HG02642 (cell line): ENCODE results near the gene SIK3.
A peak's percentile ranks its signal among the peaks of the same experiment; 100 is the strongest.

Experiments used
- ATAC-seq: cut with Tn5 transposase; IDR thresholded peaks from one replicate; pipeline ENCODE4 v1.9.1; 2021; ENCODE audit warnings: mild to moderate bottlenecking; ENCODE audit not compliant: unreplicated experiment, poor library complexity

Gene SIK3

DNA sequence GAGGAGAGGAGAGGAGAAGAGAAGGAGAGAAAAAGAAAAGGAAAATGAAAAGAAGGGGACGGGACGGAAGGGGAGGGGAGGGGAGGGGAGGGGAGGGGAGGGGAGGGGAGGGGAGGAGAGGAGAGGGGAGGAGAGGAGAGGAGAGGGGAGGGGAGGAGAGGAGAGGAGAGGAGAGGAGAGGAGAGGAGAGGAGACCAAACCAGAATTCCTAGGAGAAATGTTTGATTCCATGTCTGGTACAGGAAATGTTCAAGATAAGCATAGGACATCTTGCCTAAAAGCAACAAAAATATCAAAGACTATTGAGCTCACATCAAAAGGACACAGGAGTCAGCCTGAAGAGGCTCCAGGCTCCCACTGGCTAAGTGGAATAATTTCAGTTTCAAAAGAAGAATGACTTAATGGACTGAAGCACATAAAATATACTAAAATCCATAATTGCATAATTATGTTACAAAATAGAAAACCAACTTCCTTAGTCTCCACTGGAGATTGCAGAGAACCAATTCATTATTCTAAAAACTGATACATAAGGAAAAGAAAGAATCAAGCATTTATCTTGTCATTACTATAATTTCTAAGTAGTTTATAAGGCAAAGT, 159.7 kb downstream of the SIK3 start:
- no peak for ATAC-seq

DNA sequence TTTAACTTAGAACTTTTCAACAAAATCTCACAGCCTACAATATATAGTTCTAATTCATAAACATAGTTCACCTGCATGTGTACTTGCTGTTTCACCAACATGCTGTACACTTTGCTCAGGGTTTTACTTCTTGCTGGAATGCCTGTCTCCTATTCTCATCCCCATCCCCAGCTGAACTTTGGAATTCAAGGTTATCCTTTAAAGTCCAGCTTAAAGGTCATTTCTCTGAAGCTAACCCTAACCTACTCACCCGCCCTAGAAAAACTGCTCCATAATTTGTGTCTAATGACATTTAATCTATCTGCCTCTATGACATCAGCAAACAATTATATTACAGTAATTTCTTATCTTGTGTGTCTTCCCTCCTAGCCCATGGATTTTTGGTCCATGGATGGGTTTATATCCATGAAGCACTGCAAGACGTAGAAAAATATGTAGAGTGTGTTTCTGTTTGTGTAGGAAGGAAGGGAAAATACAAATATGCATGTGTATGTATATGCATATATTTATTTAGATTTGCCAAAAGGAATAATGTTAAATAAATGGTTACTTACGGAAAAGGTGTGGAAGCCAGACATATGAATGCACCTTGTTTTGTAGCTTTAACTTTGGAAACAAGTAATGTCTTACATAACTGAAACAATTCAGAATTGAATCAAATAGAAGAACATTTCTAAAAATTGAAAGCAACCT, 161.3 kb downstream of the SIK3 start:
- ATAC-seq = no peak

DNA sequence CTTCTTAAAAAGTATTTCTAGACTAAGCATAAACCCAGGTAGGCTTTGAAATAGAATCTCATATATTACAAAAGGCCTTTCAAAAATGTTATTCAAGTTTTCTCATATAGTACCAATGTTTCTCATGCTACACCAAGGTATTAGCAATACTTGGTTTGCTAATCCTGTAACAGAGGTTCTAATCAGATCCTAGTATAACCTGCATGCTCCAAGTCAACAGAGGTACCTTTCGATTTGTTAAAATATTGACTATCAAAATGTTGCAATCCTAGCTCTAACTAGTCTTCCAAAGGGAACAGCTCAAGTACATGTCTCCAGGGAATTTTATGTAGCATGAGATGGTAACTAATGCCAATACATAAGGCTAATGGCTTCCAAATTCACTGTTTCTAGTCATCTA, 162.7 kb downstream of the SIK3 start:
- no peak for ATAC-seq

DNA sequence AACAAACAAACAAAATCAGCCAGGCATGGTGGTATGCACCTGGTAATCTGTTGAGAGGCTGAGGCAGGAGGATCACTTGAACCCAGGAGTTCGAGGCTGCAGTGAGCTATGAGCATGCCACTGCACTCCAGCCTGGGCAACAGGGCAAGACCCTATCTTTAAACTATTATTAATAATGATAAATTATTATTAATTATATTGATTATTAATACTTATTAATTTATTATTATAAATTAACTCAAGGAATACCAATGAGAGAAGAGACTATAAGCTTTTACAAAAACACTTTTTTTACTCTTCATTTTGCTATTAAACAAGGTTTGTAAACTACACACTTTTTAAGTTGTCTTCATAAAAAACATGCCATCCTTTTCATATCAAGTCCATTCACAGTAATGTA, 163.1 kb downstream of the SIK3 start:
- no peak for ATAC-seq

DNA sequence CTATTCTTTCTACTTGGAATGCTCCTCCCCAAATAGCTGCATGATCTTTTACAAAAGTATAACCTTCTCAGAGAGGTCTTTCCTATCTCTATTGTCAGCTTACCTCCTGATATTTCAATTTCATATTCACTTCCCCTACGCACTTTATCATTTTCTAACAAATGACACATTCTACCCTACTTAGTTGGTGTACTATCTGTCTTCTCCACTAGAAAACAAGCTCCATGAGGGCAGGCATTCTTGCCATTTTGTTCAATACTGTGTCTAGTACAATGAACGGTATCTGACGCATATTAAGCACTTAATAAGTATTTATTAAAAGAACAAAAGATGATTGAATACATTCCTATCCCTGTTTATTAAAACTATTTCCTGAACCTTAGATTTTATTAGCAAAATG, 164.3 kb downstream of the SIK3 start:
- ATAC-seq = no peak

DNA sequence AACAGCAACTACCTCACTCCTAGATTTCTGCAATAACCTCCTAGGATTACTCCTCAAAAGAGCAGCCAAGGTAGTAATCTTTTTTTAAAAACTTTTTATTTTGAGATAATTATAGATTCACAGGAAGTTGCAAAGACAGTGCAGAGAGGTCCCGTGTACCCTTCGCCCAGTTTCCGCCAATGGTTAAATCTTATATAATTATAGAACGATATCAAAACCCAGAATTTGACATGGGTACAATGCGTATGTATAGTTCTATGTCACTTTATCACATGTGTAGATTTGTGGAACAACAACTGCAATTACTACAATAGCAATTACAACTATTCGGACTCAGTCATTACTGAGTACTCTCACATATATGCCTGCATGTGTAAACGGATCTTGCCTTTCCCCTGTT, 166.0 kb downstream of the SIK3 start:
- ATAC-seq = no peak

DNA sequence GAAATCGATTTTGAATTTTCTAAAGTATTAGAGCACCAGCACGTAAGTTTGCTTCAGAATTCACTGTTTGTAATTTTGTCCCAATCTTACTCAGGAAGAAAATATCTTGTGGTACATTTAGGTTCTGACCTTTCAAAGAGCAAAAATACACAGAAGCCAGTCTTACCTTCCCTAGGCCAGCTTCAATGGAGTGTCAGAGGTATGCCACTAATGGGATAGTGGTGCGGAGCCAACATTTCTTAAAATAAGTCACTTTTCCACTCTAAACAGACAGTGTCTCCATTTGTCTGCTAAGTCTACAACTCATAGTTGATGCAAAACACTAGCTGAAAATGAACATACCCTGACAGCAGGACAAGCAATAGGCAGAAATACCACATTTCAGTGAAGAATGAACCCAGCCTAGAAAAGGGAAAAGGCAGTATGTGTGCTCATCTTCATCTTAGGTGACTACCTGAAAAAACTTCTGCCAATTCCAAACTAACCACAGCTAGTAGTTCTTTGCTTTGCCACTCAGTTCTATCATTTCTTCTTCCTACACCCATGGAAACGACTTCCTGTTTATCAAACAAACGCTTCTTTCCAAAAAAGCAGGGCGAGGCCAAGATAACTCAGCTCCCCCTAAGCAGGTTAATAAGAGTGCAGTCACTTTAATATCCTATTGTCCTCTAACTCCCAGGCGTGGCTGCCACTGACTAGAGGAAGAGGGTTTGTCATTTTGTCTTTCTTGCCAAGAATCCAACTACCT, 166.8 kb downstream of the SIK3 start:
- no peak for ATAC-seq

DNA sequence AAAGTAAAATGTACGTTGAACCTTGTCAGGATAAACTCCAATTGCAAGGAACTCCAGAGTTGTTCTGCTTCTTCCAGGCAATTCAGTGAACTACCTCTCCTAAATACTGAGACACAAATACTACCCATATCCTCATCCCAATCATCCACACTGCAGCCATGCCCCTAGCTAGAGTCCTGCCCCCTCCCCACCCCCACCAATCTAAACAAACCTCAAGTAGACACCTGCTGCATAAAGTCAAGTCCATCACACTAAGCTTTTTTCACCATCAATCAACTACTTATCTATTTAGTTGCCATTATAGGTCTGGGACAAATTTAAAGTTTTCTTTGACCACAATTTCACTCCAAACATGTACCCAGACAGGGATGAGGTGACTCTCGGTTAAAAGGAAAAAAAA, 167.6 kb downstream of the SIK3 start:
- ATAC-seq = no peak

DNA sequence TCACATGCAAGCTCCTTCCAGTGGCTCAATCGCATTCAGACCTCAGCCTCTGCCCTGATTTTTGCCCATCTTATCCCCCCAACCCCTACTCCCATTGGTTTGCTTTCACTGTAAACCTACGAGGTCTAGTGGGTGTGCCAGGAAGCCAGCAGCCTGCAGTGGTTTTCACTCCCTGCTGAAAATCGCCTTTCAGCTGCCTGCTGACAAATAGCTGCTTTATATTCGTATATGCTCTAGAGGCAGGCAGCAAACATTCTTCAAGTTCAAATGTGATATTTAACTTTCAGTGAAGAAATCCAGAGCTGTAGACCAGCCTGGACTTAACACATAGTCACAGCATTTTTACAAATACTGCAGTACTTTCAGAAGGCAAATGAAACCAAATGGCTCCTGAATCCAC, 168.1 kb downstream of the SIK3 start:
- no peak for ATAC-seq

DNA sequence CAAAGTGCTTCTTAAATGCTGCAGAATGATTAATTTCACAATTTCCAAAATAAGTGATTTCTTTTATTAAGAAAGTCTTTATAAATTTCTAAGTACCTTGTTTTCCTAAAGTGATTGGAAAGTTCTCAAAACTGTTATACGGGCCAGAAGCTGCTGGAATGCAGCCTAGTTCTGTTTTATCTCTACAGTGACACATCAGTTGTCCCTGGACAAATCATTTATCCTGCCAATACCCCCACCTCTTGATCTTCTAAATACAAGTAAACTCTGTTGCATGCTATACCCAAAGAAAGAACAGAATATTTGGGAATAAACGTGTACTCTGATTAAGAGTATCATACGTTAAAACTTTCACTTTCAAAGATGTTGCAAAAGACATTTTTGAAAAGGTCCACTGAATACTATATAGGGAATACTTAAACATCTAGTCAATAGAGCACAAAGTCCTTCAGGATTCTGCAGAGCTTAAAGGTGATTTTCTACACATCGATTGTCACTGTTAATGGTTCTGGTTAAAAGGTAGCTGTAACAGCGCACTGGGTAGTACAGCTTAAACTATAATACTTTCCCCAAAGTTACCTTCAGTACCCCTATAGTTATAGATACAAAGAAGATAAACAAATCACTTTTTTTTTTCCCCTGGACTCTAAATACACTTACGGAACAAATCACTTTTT, 168.7 kb downstream of the SIK3 start:
- ATAC-seq = no peak

DNA sequence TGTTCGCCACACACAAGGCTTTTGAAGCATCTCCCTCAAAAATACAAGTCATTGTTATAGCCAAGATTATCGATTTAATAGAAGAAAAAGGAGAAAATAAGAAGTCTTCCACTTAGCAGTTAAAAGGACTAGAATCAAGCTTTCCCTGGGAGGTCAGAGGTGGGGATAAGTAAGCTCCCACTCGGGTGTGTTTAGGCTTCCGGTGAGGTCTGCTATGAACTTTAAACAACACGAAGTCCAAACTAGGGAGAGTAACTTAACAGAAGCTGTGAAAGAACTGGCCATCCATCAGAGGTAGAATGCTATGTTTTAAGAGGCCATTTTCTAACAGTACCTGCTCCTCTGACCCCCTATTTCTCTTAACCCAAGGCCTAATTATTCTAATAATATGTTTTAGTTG, 169.4 kb downstream of the SIK3 start:
- no peak for ATAC-seq

DNA sequence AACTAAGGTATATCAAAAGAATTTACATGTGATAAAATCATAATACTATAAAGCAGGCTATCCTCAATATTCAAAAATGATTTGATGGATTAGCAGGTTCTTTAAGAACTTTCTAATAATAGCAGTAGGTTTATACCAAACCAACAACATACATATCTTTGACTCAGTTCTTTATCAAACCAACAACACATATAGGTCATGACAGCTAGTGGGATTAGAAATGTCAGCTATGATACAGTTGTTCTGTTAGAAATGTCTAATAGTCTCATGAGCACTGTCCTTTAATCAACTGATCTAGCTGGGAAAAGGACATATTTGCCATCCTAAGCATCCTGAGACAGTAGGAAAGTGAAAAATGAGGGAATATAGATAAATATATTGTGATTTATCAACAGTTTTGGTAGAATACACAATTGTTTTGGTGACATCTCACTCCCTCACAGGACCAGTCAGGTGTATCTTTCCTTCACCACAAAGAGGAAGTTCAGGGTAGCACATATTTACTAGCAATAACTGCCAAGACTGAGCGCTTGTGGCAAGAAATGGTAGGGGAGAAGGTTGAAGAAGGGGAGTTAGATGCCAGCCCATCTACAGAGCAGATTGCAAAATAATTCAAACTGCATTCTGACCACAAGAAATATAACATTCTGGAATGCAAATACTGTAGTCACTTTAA, 170.0 kb downstream of the SIK3 start:
- ATAC-seq = peak; percentile 67

DNA sequence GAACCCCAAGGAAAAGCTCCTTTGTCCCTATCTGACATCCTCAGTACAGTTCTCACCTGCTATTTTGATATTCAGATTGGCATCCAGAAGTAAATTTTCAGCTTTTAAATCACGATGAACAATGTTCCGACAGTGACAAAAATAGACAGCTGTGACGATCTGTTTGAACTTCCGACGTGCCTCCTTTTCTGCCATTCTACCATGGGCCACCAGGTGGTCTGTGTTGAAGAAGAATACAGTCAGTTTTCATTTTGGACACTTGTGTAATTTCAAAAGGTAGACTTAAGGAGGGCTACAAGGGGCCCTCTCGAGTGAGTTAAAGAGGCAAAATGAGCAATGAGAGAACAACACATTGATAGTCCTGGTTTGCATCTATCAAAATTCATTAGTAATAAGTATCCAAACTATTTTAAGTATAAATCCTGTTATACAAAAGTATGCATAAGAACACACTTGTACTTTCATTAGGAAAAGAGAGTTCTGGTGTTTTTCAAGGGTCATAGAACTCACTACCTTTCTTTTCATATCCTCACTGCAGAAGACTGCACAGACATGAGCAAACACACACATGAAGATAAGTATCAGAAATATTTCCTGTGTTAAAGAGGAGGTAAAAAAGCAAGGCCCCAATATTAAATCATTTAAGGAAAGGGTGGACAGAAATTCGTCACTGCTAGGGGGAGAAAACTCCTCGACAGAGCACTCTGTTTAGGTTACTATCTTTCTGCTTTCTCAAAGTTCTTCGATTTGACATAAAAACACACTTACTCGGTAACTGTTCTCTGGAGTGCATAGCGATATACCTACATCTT, 170.9 kb downstream of the SIK3 start:
- ATAC-seq = no peak

DNA sequence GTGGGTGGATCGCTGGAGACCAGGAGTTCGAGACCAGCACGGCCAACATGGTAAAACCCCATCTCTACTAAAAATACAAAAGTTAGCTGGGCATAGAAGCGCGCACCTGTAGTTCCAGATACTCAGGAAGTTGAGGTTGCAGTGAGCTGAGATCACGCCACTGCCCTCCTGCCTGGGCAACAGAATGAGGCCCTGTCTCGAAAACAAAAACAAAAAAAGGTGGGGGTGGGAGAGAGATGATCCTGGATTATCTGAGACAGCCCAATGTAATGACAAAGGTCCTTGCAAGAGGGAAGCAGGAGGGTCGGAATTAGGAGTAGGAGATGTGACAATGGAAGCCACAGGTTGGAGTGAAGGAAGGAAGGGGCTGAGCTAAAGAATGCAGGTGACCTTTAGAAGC, 173.2 kb downstream of the SIK3 start:
- ATAC-seq = no peak

DNA sequence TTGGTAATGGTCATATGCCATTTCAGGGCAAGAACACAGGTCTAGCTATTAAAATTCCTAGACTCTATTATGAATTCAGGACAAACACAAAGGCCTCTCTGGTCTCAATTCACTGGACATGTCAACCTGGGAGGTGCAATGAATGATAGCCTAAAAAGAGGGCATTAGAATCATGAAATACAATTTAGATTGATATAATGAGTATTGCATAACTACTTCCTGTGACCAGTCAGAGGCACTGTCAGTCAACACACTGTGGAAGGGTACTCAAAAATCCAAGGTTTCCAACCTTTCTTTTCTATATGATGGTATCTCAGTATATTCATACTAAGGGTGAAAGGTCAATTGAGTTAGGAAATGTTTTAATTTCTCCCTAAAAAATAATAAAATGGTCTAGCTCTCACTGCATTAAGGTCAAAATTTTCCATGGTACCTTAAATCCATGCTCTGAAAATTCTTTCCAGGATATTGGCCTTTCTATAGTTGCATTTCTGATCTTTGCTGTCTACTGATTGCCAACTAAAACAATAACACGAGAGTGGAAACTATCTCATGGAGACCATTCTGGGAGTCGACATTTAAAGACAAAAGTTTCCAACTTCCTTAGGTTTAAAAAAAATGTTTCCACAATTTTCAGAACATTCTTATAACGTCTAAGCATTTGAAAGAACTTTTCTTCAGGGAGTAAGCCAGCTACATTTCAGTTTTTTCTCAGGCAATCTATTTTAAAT, 179.1 kb downstream of the SIK3 start:
- no peak for ATAC-seq

DNA sequence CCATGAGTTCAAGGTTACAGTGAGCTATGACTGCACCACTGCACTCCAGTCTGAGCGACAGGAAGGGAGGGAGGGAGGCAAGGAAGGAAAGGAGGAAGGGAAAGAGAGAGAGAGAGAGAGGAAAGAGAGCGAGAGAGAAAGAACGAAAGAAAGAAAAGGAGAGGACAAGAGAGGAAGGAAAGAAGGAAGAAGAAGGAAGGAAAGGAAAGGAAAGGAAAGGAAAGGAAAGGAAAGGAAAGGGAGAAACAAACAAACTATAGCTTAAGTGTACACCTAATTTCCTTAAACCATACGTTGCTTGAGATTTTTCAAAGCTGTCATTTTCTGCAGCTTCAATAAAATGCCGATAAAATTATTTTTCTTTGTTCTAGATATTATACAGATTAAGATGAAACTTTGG, 180.6 kb downstream of the SIK3 start:
- ATAC-seq = no peak

DNA sequence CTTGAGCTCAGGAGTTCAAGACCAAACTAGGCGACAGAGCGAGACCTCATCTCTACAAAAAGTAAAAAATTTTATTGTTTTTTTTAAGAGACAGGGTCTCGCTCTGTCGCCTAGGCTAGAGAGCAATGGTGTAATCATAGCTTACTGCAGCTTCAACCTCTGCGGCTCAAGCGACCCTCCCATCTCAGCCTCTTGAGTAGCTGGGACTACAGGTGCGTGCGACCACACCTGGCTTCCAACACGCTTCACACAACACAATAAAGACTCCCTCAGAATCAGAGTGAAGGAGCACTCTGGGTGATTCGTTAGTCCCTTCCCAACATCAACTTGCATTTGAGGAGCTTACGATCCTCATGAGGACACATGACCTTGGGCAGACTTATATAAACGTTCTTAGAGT, 181.3 kb downstream of the SIK3 start:
- ATAC-seq = no peak

DNA sequence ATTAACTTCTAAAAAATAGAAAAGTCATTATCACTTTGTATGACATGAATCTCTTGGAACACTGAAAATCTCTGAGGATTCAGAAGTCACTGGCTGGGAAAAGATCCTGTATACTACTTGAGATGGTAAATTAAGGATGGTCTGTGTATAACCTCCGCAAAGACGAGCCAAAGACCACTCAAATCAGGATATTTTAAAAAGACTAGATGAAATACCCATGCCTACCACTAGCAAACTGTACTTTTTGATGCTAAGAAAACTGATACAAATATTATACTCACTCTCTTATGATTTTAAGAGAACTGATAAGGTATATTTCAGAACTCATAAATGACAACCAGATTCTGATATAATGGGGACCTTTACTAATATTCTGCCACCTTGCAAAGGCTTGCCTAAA, 182.2 kb downstream of the SIK3 start:
- no peak for ATAC-seq

DNA sequence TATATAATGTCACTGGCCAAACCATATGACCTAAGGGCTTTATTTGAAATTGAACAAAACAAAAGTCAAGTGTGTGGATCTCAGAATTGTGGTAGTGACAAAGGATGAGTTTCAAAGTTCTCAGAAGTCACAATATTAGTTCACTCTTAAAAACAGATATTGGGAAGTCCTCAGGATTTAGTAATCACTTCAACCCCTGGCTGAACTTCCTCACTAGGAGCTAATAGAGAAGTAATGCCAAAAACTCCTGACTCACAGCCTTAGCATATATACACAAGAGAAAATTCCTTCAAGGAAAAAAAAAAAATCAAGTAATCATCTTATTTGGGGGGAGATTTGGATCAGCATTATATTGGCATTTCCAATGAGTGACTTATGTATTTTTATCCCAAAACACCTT, 185.2 kb downstream of the SIK3 start:
- no peak for ATAC-seq
